ENCODE data around the gene AFAP1L2. TPM values are rescaled to one million over a fixed set of nuclear protein-coding genes. Genes with fewer than 3 reads are reported as not detected.
A peak's percentile ranks its signal among the peaks of the same experiment; 100 is the strongest.

AFAP1L2 gene
- polyA plus RNA-seq, 3 donors, result 0.01 to 0.43 TPM; not detected in 1

DNA sequence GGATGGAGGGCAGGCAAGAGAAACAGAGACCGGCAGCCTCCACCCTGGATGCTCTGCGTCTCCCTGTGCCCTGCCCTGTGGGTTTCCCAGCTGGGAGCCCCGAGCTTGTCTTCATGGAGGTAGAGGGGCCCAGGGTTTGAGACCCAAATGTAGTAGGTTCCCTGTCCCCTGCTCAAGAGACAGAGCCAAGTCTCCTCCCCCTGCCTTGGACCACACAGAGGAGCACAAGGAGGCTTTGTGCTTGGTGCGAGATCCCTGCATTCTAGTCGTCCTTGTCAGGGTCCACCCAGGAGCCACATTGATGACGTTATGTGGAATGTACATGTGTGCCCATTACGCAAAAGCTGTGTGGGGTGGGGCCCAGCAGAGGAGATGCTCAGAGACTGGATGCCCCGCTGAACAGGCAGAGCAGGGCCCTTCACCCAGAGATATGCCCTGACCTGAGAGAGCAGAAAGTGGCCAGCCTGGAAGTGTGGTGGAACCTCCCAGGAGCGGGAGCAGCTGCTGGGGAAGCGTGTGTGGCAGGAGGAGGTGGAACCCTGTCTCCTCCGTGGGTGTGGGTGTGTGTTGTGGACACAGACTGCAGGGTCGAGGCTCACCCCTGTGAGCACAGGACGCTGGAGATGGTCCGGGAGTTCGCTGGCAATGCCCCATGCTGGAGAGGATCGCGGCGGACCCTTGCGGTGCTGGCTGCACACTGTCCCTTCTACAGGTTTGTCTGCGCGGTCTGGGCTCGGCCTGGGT is 126.0 kb downstream of the AFAP1L2 start:
- Mint-ChIP-seq H3K4me1 (peaks cover 2% of the 10 kb centered on the region), H3K27me3 (ENCODE audit: low read depth in 3 of 3) (peaks cover 2 to 4% (median 3%) of the 10 kb centered on the region in 3 donors), H3K9me3 (peaks cover 0 to 3% (median 0%) of the 10 kb centered on the region in 7 donors), H3K36me3 (no peaks in the 10 kb centered on the region), H3K27ac (peak overlapping the region in 1 of 7 donors; percentile 40), H3K4me3 (no peak overlapping the region)
- Histone ChIP-seq H3K79me2 (ENCODE audit: insufficient read depth, low read length) (no peaks in the 10 kb centered on the region), H3K27me3 (ENCODE audit: control insufficient read depth in 2 of 2, insufficient read depth in 2 of 2, low read length in 2 of 2) (no peaks in the 10 kb centered on the region), H3K4me1 (ENCODE audit: control insufficient read depth in 1 of 2, insufficient read depth in 2 of 2, low read length in 2 of 2) (no peaks in the 10 kb centered on the region), H3K9me3 (replicated peaks in 1 of 2; ENCODE audit: control insufficient read depth in 1 of 2, insufficient read depth in 1 of 2, low read length in 2 of 2) (no peaks in the 10 kb centered on the region), H3K27ac (ENCODE audit: low read depth in 1 of 2, low read length in 2 of 2) (no peak overlapping the region), H3K4me3 (replicated peaks in 1 of 3; ENCODE audit: low read depth in 2 of 3, low read length in 3 of 3) (no peak overlapping the region), H2AFZ (ENCODE audit: insufficient read depth, low read depth, low read length, poor library complexity, severe bottlenecking) (no peak overlapping the region), H4K20me1 (ENCODE audit: insufficient read depth, low read length) (no peaks in the 10 kb centered on the region), H3K4me2 (replicated peaks; ENCODE audit: extremely low read depth, low read length, poor library complexity, severe bottlenecking) (no peak overlapping the region), H3K9ac (ENCODE audit: insufficient read depth, low read length, poor library complexity, severe bottlenecking) (no peak overlapping the region), H3K36me3 (replicated peaks in 1 of 2; ENCODE audit: control insufficient read depth in 1 of 2, insufficient read depth in 2 of 2, low read length in 2 of 2) (no peaks in the 10 kb centered on the region)
- WGBS (ENCODE audit: insufficient coverage), result 95% methylated on average over 19 of the region's 22 CpGs
- no peak for DNase-seq
- intact Hi-C loops (cut with micrococcal nuclease), result no loop called here
- no peak for TF ChIP-seq CTCF (IDR thresholded peaks at IDR 0.05)

- H3K4me2 ChIP-seq (replicated peaks; ENCODE audit: extremely low read depth, low read length, poor library complexity, severe bottlenecking), result no peak overlapping the region
- H3K36me3 Mint-ChIP-seq, result no peaks in the 10 kb centered on the region
- TF ChIP-seq CTCF (IDR thresholded peaks at IDR 0.05), result no peak
- peaks cover 0 to 2% (median 0%) of the 10 kb centered on the region in 7 donors for H3K9me3 Mint-ChIP-seq
- DNase-seq, result no peak
- H4K20me1 ChIP-seq (ENCODE audit: insufficient read depth, low read length), result no peaks in the 10 kb centered on the region
- no peak overlapping the region for H2AFZ ChIP-seq (ENCODE audit: insufficient read depth, low read depth, low read length, poor library complexity, severe bottlenecking)
- H3K4me3 ChIP-seq (replicated peaks in 1 of 3; ENCODE audit: low read depth in 2 of 3, low read length in 3 of 3), result no peak overlapping the region
- H3K36me3 ChIP-seq (replicated peaks in 1 of 2; ENCODE audit: control insufficient read depth in 1 of 2, insufficient read depth in 2 of 2, low read length in 2 of 2), result no peaks in the 10 kb centered on the region
- no peak overlapping the region for H3K27ac Mint-ChIP-seq
- no peaks in the 10 kb centered on the region for H3K4me1 ChIP-seq (ENCODE audit: control insufficient read depth in 1 of 2, insufficient read depth in 2 of 2, low read length in 2 of 2)
- H3K9me3 ChIP-seq (replicated peaks in 1 of 2; ENCODE audit: control insufficient read depth in 1 of 2, insufficient read depth in 1 of 2, low read length in 2 of 2), result no peaks in the 10 kb centered on the region
- no peak overlapping the region for H3K4me3 Mint-ChIP-seq
- WGBS (ENCODE audit: insufficient coverage), result 99% methylated on average over 6 of the region's 6 CpGs
- H3K27me3 Mint-ChIP-seq (ENCODE audit: low read depth in 3 of 3), result peaks cover 4 to 6% (median 4%) of the 10 kb centered on the region in 3 donors
- no peak overlapping the region for H3K9ac ChIP-seq (ENCODE audit: insufficient read depth, low read length, poor library complexity, severe bottlenecking)
- H3K79me2 ChIP-seq (ENCODE audit: insufficient read depth, low read length), result no peaks in the 10 kb centered on the region
- no peaks in the 10 kb centered on the region for H3K27me3 ChIP-seq (ENCODE audit: control insufficient read depth in 2 of 2, insufficient read depth in 2 of 2, low read length in 2 of 2)
- no peak overlapping the region for H3K27ac ChIP-seq (ENCODE audit: low read depth in 1 of 2, low read length in 2 of 2)
- H3K4me1 Mint-ChIP-seq, result no peaks in the 10 kb centered on the region
- intact Hi-C loops (cut with micrococcal nuclease), result no loop called here
These were observed 127.6 kb downstream of the AFAP1L2 start for GRCh38 chr10:114276671-114277070.
